Activated CD4-positive, CD25-positive, alpha-beta regulatory T cell treated with anti-CD3 and anti-CD28 coated beads, Interleukin-2, amount 50 U/mL, for 16 hours (primary cell): ENCODE measurements around the gene ARHGAP28.

Experiments used
- DNase-seq: peaks from one replicate; pipeline ENCODE4 v3.0.0-alpha.2; 2020; ENCODE audit warnings: low read depth, low spot score

ARHGAP28 gene

GRCh38 chr18:6868033-6868432 is 138.5 kb downstream of the ARHGAP28 start:
- no peak for DNase-seq

DNA sequence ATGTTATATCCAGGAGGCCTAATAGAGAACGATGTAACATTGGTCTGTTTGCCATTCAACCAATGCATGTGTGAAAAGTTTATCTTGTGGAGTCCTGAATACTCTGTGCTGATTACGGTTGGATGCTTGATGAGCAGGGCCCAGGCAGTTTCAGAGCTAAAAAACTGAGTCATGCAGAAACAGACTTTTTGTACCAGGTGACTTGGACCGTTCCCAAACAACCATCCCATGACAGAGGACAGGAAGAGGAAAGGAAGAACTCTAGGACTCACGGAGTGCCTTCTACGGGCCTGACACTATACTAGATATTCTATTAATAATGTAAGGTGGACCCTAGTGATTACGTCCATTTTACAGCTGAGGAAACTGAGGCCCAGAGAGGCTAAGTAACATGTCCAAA is 142.1 kb downstream of the ARHGAP28 start:
- DNase-seq: no peak

DNA sequence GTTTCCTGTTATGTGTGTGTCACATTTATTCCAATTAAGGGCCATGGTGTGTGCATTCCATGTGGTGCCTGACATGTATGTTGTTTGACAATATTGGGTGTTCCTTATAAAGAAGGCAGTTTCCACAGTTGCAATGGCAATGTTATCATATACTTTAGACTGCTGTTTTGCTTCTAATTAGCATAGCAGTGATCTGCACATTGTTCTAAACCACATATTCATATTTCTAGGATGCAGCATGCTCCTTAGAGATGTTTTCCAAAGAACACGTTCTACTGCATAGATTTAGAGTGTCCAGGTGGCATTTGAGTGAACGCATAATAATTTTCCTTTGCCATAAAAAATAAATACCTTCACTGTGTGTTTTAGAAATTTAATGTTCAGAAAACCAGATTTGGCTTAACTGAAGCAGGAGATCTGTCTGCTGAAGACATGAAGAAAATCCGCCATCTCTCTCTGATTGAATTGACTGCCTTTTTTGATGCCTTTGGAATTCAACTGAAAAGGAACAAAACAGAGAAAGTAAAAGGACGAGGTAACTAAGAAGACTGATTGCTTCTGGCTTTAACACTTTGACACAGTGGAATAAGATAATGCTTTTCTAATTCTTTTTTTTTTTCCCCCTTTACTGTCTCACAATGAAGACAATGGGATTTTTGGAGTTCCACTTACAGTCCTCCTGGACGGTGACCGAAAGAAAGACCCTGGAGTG is 143.7 kb downstream of the ARHGAP28 start:
- DNase-seq: no peak

GRCh38 chr18:6874315-6874714 is 144.8 kb downstream of the ARHGAP28 start:
- no peak for DNase-seq

GRCh38 chr18:6875749-6876148 is 146.2 kb downstream of the ARHGAP28 start:
- DNase-seq: no peak

- DNase-seq: no peak
Measured at GRCh38 chr18:6876641-6877041, 147.1 kb downstream of the ARHGAP28 start.

GRCh38 chr18:6877288-6877687 is 147.8 kb downstream of the ARHGAP28 start:
- DNase-seq: no peak

GRCh38 chr18:6878556-6879297 is 149.2 kb downstream of the ARHGAP28 start:
- no peak for DNase-seq

DNA sequence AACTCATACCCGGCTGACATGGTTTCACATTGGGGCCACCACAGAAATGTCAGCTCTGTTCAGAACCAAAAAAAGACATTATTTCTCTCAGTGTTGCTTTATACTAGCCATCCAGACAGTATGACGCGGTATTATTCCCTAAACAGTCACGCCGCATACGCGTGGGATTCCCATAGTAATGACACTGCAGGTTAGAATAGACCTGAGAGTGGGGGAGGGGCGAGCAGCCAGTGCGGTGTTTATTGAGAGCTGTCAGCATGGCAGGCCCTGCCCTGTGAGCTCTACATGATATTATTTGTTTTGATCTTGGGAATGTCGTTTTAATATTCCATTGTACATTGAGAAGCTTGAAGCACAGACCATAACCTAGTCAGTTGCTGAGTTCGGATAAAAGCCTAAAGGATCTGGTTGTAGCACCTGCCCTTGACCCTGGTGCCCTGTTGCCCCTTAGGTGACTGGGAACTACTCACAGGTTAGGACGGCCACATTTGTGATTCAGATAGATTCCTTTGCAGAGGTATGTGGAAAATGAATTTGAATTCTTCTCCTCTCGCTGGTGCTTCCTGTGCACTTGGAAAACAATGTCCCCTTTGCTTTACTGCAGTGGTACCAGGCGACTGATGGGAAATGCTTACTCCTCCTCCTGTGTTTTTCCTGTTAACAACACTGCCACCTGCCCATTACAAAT is 150.1 kb downstream of the ARHGAP28 start:
- DNase-seq: no peak

- DNase-seq: no peak
Measured at GRCh38 chr18:6881034-6881820, 151.7 kb downstream of the ARHGAP28 start.

DNA sequence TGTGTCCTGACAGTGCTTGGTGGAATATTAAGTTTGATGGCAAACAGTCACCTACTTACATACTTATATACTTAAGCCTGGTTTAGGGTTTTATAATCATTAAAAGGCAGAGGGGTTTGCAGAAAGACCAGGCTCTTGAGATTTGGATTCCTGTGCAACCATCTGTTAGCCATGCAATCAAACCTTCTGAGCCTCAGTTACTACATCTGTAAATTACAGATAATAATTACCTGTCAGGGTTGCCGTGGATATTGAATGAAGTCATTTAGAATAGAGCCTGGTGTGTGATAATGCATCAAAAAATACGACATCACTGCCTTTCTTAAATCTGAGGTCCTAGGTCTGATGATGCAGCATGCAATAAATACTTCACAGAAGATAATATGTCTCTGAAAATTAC is 152.9 kb downstream of the ARHGAP28 start:
- no peak for DNase-seq

DNA sequence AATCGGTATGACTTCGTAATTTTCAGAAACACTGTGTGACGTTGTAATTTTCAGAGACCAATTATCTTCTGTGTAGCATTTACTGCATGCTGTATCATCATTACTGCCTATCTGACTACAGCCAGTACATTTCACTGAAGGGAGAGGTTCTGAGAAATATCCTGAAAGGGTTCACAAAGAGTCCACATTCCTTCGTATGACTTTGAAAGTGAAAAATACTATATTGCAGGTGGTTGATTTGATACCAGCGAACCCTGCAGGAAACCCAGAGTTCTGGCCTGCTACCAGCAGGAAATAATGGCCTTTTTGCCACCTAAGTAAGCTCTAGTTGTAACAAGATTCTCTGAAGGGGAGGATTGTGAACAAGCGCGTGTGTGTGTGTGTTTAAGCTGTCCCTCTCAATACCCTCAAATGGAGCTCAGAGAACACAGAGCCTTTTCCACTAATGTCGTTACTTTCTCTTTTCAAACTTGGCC is 155.5 kb downstream of the ARHGAP28 start:
- DNase-seq: no peak

DNA sequence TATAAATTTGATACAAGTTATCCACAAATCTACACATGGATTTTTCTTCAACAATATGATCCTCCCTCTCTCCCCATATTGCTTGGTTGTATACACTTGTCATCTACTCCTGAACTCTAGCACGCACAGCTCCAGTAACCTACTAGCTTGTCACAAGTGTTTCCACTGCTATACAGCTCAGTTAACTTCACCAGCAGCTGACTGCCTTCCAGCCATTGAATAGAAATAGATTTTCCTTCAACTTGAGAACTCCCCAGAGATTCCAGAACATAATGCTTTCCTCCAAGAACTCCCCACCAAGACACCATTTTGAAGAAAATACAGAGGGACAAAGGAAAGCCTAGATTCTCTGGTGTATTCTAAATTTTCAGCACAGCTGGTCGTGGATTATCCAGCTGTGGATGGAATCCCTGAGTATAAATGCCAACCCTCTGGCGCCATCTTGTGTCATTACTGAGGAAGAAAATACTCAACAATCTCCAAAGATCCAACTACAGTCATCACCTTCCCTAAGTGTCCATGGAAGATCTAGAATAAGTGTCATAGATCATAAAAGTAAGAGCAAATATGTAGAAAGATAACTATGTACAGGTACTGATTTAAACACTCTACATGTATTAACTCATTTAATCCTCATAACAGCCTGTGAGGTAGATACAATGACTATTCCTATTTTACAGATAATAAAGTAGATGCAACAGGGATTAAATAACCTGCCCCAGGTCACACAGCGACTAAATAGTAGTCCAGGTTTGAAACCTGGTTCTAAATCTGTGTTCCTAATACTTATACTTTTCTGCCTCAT is 156.7 kb downstream of the ARHGAP28 start:
- no peak for DNase-seq

- DNase-seq: no peak
Measured at GRCh38 chr18:6886797-6887330, 157.3 kb downstream of the ARHGAP28 start.

DNA sequence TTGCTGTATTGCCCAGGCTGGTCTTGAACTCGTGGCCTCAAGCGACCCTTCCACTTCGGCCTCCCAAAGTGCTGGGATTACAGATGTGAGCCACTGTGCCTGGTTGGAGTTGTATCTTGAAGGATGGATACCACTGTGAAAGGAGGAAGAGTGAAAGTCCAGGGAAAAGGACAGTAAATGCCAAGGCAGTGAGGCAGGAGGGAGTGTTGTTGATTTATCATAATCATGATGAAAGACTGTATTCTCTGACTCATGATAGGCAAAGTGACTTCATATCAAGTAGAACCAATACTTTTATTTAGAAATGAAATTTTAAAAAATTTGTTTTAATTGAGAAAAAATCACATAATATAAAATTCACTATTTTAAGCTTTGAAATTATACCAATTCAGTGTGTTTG is 162.3 kb downstream of the ARHGAP28 start:
- DNase-seq: no peak

DNA sequence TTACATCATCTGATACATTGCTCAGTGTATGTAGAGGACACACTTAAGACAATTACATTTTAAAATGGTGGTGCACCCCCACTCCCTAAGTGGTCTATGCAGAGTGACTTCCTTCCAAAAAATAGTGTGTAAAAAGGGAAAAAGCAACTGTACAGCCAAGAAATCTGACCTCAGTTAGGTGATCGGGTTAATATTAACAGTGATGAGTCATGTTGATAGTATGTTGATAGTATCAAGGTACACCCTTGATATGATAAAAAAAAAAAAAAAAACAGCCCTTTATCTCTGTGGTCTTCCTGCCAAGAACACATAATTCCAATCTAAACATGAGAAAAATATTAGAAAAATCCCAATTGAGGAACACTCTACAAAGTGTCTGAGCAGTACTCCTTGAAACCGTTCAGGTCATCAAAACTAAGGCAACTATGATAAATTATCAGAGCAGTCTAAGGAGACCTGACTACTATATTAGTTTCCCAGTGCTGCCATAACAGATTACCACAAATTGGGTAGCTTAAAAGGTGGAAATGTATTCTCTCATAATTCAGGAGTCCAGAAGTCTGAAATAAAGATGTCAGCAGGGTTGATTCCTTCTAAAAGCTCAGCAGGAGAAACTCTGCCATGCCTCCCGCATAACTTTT is 171.9 kb downstream of the ARHGAP28 start:
- no peak for DNase-seq

GRCh38 chr18:6917072-6917471 is 187.6 kb downstream of the ARHGAP28 start:
- DNase-seq: no peak

- DNase-seq: no peak
Measured at GRCh38 chr18:6920099-6920955, 190.8 kb downstream of the ARHGAP28 start.

GRCh38 chr18:6921571-6921970 is 192.1 kb downstream of the ARHGAP28 start:
- DNase-seq: no peak
